Activated CD4-positive, alpha-beta memory T cell treated with anti-CD3 and anti-CD28 coated beads for 36 hours (primary cell): Measurements from ENCODE around the gene GPATCH1. TPM values are rescaled to one million over a fixed set of nuclear protein-coding genes. Genes with fewer than 3 reads are reported as not detected.
A peak's percentile ranks its signal among the peaks of the same experiment; 100 is the strongest.

ENCODE experiments used
- CTCF ChIA-PET: fragments of 350-600 bp; sonication (Branson Sonifier 250); formaldehyde crosslinking; loops from one replicate; lab custom pipeline; 2021; ENCODE audit warnings: antibody characterized with exemption, inconsistent platforms; lab: Charles Lee
- POLR2A ChIA-PET: fragments of 350-600 bp; sonication (Branson Sonifier 250); formaldehyde crosslinking; loops from one replicate; lab custom pipeline; 2021; ENCODE audit warnings: antibody characterized with exemption; lab: Charles Lee
- DNase-seq: peaks from one replicate; pipeline ENCODE4 v3.0.0-alpha.2; 2020
- H3K27ac Mint-ChIP-seq: one replicate; pipeline ENCODE4 v1.8.0; 2021; ENCODE audit warnings: mixed read lengths
- H3K27me3 Mint-ChIP-seq: one replicate; pipeline ENCODE4 v1.8.0; 2021; ENCODE audit warnings: mixed read lengths
- H3K36me3 Mint-ChIP-seq: one replicate; pipeline ENCODE4 v1.8.0; 2021; ENCODE audit warnings: mixed read lengths
- H3K4me1 Mint-ChIP-seq: one replicate; pipeline ENCODE4 v1.8.0; 2021; ENCODE audit warnings: low read depth, mixed read lengths
- H3K4me3 Mint-ChIP-seq: one replicate; pipeline ENCODE4 v1.8.0; 2021; ENCODE audit warnings: mild to moderate bottlenecking, mixed read lengths
- H3K9me3 Mint-ChIP-seq: one replicate; pipeline ENCODE4 v1.8.0; 2021; ENCODE audit warnings: mixed read lengths
- intact Hi-C: fragments of 100-400 bp; cut with micrococcal nuclease; formaldehyde crosslinking; loops from one replicate; pipeline ENCODE4 v1.15.1; 2023
- total RNA-seq, 2 experiments: library from RNA; stranded (reverse); gene quantifications; one replicate each; pipeline ENCODE4 v1.2.3, GENCODE V29; 2021

The GPATCH1 gene
- total RNA-seq, 2 experiments from 2014 or later, result 8.9 to 9.9 TPM

DNA sequence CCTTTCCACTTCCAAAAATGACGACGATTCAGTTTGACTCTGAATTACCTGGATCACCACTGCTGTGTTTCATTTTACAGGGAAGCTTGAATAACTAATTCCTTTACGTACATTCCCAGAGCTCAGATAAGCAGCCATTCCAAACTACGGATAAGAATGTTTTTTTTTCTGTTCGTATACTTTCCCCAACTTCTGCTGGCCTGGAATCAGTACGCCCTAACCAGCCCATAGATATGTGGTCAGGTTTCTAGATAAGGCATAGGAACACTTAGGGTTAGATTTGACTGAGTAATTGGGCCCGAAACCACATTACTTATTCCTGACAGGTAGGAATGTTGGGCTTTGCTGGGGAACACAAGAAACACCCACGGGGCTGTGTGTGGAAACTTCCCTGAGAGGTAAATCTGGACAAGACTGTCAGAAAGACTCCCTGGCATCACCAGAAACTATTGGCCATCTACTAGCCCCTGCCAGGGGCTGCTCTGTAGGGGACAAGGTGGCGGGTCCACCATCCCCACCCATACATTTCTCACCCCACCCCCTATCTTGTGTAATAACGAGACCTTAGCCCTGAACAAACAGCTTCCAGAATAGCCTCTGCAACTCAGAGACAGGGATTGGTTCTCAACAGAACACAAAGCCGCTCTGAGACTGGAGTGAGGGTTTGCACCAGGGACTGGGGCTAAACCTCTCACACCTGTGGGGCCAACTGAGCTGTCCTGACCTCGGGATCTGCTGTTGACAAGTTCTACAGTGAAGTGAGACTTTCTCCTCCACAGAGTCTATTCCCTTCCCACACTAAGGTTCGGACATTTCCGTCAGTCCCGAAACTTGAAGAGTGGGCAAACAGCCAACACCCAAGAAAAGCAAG is 31.9 kb upstream of the GPATCH1 start:
- DNase-seq, result no peak

DNA sequence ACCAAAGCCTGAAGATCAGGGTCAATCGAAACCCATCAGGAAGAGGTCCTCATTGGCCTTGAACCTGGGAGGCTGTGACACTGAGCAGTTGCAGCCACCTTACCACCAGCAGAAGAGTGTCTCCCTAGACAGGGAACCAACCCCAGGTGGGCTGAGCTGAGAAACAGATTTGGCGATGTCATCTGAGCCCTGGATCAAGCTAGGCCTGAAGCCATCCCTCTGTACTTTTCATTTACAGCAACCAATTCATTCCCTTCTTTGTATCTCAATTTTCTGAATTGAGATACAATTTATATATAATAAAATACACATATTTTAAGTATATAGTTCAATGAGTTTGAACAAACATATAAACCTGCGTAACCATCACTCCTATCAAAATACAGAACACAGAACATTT is 30.9 kb upstream of the GPATCH1 start:
- H3K27me3 Mint-ChIP-seq, result no peaks in the 10 kb centered on the region
- DNase-seq, result no peak
- no peaks in the 10 kb centered on the region for H3K36me3 Mint-ChIP-seq
- H3K27ac Mint-ChIP-seq, result no peak overlapping the region
- intact Hi-C loops, result no loop called here
- no peaks in the 10 kb centered on the region for H3K9me3 Mint-ChIP-seq
- H3K4me1 Mint-ChIP-seq, result no peaks in the 10 kb centered on the region
- H3K4me3 Mint-ChIP-seq, result no peak overlapping the region
- ChIA-PET POLR2A (no interaction called here), CTCF (no interaction called here)

More for the DNA sequence above, 31.9 kb upstream of the GPATCH1 start:
- POLR2A ChIA-PET, result no interaction called here
- H3K4me1 Mint-ChIP-seq, result no peaks in the 10 kb centered on the region
- no peaks in the 10 kb centered on the region for H3K9me3 Mint-ChIP-seq
- no peaks in the 10 kb centered on the region for H3K36me3 Mint-ChIP-seq
- H3K27me3 Mint-ChIP-seq, result no peaks in the 10 kb centered on the region
- H3K4me3 Mint-ChIP-seq, result no peak overlapping the region
- no peak overlapping the region for H3K27ac Mint-ChIP-seq
- intact Hi-C loops, result no loop called here
- CTCF ChIA-PET, result interaction anchor here (0.6 kb wide), 1 partner anchor 9 kb away, joined by 3 read pairs; no protein-coding TSS in a partner anchor

DNA sequence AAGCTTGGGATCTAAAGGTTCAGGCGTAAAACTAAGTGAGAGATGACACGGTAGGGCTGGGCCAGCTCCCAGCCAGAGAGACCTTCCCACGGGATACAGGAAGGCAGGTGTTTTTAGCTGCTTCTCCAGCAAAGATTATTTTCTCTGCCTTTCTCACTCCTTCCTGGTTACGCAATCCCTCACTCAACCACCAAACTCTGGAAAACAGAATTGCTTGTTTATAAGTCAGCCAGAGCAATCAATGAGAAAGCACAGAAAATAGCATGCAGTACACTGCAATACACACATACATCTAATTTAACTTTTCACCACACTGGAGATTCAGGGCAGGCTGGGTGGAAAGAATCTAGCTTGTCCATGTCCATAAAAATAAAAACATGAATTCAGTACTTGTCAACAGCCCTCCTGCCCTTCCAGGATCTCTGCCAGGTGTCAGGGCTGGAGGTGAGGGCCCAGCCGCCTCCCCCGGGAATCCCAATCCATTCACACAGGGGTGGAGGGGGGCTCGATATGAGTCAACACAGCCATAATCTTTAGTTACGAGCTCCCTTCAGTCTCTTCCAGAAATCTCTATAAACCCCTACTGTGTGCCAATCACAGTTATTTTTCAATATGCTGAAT is 28.5 kb upstream of the GPATCH1 start:
- H3K4me3 Mint-ChIP-seq, result no peak overlapping the region
- intact Hi-C loops, result no loop called here
- no peaks in the 10 kb centered on the region for H3K4me1 Mint-ChIP-seq
- no peaks in the 10 kb centered on the region for H3K27me3 Mint-ChIP-seq
- no peaks in the 10 kb centered on the region for H3K9me3 Mint-ChIP-seq
- DNase-seq, result no peak
- no peaks in the 10 kb centered on the region for H3K36me3 Mint-ChIP-seq
- ChIA-PET POLR2A (interaction anchor here (0.6 kb wide), 1 partner anchor 50 kb away, joined by 4 read pairs; no protein-coding TSS in a partner anchor), CTCF (interaction anchor here (1.1 to 1.9 kb wide), 2 partner anchors 15 to 73 kb away, joined by 3 to 4 read pairs; no protein-coding TSS in a partner anchor)
- H3K27ac Mint-ChIP-seq, result no peak overlapping the region

DNA sequence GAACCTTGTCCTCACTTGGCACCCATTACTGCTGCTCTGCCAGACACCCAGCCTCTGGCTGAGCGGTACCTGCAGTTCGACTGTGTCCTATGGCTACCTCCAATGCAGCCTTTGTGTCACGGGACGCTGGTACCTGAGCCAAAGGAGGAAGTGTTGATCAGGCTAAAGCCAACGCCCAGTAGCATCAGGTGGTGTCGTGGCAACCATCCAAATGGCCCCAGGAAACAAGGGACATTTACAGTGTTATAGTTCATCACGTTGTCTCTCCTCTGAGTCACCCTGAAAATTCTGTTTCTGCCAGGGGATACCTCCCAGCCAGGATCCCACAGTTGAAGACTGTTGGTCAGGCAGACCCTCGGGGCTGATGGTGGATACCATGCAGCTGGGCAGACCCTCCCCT is 26.4 kb upstream of the GPATCH1 start:
- Mint-ChIP-seq H3K4me3 (no peak overlapping the region), H3K36me3 (no peaks in the 10 kb centered on the region), H3K9me3 (no peaks in the 10 kb centered on the region), H3K4me1 (no peaks in the 10 kb centered on the region), H3K27ac (no peak overlapping the region), H3K27me3 (peaks cover 4% of the 10 kb centered on the region)
- DNase-seq, result no peak
- CTCF ChIA-PET, result no interaction called here
- POLR2A ChIA-PET, result no interaction called here
- intact Hi-C loops, result no loop called here

DNA sequence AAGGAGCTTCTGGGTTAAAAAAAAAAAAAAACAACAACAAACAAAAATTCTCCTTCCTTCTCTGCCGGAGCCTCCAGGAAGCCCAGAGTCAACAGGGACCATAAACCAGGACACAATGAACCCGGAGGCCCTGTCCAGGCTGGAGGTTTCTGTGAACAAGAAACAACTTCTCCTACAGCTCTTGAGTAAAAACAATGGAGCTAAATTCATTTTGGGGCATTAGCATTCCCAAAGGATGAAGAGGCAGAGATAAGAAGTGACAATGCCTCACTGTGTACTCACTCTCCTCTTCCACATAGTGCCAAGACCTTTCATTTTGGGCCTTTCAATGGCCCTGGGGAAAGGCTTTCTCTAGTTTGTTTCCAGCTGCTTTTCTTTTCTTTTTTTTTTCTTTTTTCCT is 25.3 kb upstream of the GPATCH1 start:
- Mint-ChIP-seq H3K27ac (no peak overlapping the region), H3K4me1 (no peaks in the 10 kb centered on the region), H3K36me3 (no peaks in the 10 kb centered on the region), H3K9me3 (no peaks in the 10 kb centered on the region), H3K4me3 (no peak overlapping the region), H3K27me3 (peaks cover 11% of the 10 kb centered on the region)
- intact Hi-C loops, result no loop called here
- ChIA-PET CTCF (no interaction called here), POLR2A (no interaction called here)
- no peak for DNase-seq

DNA sequence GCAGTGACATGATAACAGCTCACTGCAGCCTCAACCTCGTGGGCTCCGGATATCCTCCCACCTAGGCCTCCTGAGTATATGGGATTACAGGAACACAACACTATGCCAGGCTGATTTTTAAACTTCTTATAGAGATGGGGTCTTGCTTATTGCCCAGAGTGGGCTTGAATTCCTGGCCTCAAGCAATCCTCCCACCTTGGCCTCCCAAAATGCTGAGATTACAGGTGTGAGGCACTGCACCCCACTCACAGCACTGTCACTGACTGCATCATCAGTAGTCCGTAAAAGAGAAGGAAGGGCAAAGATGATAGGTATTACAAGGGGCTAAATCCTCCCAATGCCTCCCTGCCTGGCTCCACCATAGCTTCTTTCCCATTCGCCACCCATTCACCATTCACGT is 20.4 kb upstream of the GPATCH1 start:
- Mint-ChIP-seq H3K27ac (no peak overlapping the region), H3K36me3 (no peaks in the 10 kb centered on the region), H3K27me3 (peaks cover 32% of the 10 kb centered on the region), H3K4me1 (peaks cover 2% of the 10 kb centered on the region), H3K9me3 (no peaks in the 10 kb centered on the region), H3K4me3 (no peak overlapping the region)
- ChIA-PET POLR2A (no interaction called here), CTCF (no interaction called here)
- no peak for DNase-seq
- intact Hi-C loops, result no loop called here

DNA sequence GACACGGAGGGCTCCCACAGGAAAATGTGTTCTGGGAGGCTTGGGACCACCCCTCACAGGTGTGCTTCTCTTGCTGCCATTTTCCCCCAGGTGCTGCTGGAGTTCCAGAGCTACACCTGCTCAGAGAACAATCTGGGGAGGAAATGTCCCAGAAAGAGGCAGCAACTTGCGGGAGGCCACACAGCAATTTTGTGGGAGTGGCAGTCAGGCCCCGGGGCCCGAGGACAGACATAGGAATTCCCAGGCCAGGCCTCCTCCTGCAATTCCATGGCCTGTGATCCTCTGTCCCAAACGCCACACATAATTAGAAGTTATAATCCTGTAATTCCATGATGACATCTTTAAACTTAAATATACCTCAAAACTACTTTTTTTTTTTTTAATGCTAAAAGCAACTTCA is 18.1 kb upstream of the GPATCH1 start:
- Mint-ChIP-seq H3K27me3 (peaks cover 33% of the 10 kb centered on the region), H3K36me3 (no peaks in the 10 kb centered on the region), H3K27ac (no peak overlapping the region), H3K4me3 (no peak overlapping the region), H3K4me1 (peaks cover 2% of the 10 kb centered on the region), H3K9me3 (no peaks in the 10 kb centered on the region)
- ChIA-PET POLR2A (interaction anchor here (0.8 kb wide), 1 partner anchor 18 kb away, joined by 3 read pairs; the partner anchor contains the start of gene GPATCH1), CTCF (no interaction called here)
- intact Hi-C loops, result no loop called here
- no peak for DNase-seq

DNA sequence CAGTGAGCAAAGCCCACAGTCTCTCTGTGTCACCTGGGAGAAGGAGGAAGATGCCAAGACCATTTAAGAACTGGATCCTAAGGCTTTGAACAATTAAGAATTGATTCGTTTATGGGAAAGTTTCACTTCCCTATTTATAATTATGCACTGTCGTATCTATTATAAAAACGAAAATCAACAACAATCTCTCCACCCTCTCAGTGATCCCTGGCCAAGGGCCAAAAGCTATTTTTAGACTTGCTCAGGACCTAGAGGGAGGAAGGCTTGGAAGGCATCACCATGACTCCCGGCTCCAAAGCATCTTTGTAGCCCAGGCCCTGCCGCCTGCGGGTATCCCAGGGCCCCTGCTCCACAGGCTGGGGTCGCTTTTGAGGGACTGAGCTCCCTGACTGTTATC is 17.6 kb upstream of the GPATCH1 start:
- POLR2A ChIA-PET, result no interaction called here
- no peak overlapping the region for H3K4me3 Mint-ChIP-seq
- peaks cover 2% of the 10 kb centered on the region for H3K4me1 Mint-ChIP-seq
- H3K27me3 Mint-ChIP-seq, result peaks cover 33% of the 10 kb centered on the region
- H3K27ac Mint-ChIP-seq, result no peak overlapping the region
- no peaks in the 10 kb centered on the region for H3K36me3 Mint-ChIP-seq
- DNase-seq, result no peak
- no peaks in the 10 kb centered on the region for H3K9me3 Mint-ChIP-seq
- intact Hi-C loops, result no loop called here
- CTCF ChIA-PET, result no interaction called here

DNA sequence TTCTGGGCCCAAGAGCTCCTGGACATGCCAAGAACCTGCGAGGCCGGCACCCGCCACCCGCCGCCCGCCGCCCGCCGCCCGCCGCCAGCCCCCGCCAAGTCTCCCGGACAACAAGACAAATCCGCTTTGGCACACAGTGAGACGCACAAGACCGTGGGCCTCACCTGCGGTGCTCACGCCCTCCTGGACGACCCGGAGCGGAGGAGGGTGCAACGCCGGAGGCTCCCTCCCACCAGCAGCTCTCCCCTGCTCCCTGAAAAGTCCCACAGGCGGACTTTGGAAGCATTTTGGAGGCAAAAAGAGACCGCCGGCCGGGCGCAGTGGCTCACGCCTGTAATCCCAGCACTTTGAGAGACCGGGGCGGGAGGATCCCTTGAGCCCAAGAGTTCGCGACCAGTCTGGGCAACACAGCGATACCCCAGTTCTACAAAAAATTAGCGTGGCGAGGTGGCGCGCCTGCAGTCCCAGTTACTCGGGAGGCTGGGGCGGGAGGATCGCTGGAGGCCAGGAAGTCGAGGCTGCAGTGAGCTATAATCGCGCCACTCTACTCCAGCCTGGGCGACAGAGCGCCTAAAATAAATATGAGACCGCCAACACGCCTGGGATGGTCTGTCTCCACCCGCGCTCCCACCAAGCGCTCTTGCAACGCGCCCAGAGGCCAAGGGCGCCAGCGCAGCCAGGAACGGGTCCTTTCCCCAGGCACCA is 17.1 kb upstream of the GPATCH1 start:
- Mint-ChIP-seq H3K27ac (no peak overlapping the region), H3K4me3 (peak overlapping the region; percentile 63), H3K4me1 (peaks cover 2% of the 10 kb centered on the region), H3K36me3 (no peaks in the 10 kb centered on the region), H3K9me3 (no peaks in the 10 kb centered on the region), H3K27me3 (peaks cover 33% of the 10 kb centered on the region)
- CTCF ChIA-PET, result no interaction called here
- intact Hi-C loops, result no loop called here
- DNase-seq, result no peak
- POLR2A ChIA-PET, result no interaction called here

DNA sequence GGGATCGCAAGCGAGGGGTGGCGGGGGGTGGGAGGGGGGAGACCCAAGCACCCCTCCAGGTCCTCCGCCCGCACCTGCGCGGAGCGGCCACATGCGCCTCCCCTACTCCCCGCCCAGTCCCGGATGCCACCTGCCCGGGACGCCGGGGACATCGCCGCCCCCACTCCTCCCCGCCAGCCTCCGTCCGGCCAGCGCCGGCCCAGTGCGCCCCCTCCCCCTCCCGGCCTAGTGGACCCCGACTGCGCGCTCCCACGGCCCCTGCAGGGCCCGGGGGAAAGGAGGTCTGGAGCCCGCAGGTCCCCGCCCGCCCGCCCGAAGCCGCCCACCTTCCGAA is 16.6 kb upstream of the GPATCH1 start:
- intact Hi-C loops, result no loop called here
- ChIA-PET POLR2A (no interaction called here), CTCF (no interaction called here)
- Mint-ChIP-seq H3K4me3 (peak overlapping the region; percentile 63), H3K27ac (no peak overlapping the region), H3K9me3 (no peaks in the 10 kb centered on the region), H3K36me3 (no peaks in the 10 kb centered on the region), H3K4me1 (peaks cover 2% of the 10 kb centered on the region), H3K27me3 (peaks cover 32% of the 10 kb centered on the region)
- DNase-seq, result peak; percentile 39

DNA sequence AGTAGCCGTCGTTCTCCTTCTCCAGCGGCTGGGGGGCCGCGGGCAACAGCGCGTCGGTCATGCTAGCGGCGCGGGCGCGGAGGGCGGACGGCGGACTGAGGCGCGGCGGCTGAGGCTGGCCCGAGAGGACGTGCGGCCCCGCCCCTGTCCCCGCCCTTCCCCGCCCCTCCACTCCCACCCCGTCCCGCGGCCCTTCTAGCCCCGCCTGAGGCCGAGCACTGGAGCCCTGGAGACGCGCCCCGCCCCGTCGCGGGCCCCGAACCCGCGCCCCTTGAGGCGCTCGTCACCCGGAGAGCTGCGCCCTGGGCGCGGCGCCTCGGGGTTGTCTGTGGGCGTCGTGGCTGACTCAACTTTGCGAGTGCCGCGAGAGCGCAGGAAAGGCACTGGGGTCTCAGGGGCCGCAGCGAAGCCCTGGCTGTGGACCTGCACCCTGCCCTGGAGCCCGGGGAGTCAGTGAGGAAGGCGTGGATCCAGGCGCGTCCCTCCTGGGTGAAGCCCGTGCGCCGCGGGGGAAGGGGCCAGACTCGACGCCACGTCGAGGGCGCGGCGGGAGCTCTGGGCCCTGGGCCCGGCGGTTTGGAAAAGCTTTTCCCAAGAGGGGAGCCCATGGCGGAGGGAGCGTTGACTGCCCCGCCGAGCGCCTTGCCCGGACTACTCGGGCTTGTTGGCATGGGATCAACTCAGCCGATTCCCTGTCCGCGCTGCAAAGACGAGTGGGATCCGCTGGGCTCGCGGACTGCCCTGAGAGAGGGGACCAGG is 16.0 kb upstream of the GPATCH1 start, which contains the start of gene RHPN2:
Gene RHPN2 (minus strand): TSS at position 97 of the 759 bp plus-strand sequence. CDS start 36 bp downstream, at position 61.
- peaks cover 2% of the 10 kb centered on the region for H3K4me1 Mint-ChIP-seq
- POLR2A ChIA-PET, result no interaction called here
- CTCF ChIA-PET, result no interaction called here
- H3K4me3 Mint-ChIP-seq, result peak within 1 kb of the TSS; percentile 63
- H3K36me3 Mint-ChIP-seq, result no peaks in the 10 kb centered on the region
- no peak within 1 kb of the TSS for H3K27ac Mint-ChIP-seq
- intact Hi-C loops, result no loop called here
- H3K9me3 Mint-ChIP-seq, result no peaks in the 10 kb centered on the region
- H3K27me3 Mint-ChIP-seq, result peaks cover 27% of the 10 kb centered on the region
- peak; percentile 73 for DNase-seq
